Measurements from ENCODE around the gene SELENOM.
"Not testable (repeated sequence)": the region's sequence is repeated elsewhere in the genome, so short reads cannot be mapped to it uniquely, and the experiment has no call there.

SELENOM gene

DNA sequence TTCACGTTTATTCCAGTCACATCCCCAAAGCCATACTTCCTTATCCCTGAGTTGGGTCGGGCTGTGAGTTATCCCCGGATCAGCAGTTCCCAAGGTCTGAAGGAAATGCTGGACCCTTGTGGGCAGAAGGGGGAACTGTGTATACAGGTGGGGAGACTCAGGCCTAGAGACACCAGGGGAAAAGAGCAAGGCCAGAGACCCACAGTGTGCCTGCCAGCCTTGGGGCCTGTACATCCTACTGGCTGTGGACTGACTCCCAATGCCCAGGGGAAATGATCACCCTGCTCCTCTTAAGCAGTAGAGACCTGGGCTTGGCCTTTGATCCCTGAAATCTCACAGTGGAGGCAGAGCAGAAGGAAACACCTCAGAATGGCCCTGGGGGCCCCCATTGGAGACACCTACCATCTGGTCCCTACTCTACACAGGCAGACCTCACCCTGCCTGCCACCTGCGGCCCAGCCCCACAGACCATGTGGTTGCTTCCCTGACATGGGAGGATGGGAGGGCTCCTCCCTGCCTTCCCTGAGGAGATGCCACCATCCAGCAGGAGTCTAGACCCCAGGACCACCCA lies 1.3 kb downstream of the SELENOM start:
- DNase-seq (ENCODE audit: low read depth in 1 of 2, low spot score in 1 of 2), result no peak

DNA sequence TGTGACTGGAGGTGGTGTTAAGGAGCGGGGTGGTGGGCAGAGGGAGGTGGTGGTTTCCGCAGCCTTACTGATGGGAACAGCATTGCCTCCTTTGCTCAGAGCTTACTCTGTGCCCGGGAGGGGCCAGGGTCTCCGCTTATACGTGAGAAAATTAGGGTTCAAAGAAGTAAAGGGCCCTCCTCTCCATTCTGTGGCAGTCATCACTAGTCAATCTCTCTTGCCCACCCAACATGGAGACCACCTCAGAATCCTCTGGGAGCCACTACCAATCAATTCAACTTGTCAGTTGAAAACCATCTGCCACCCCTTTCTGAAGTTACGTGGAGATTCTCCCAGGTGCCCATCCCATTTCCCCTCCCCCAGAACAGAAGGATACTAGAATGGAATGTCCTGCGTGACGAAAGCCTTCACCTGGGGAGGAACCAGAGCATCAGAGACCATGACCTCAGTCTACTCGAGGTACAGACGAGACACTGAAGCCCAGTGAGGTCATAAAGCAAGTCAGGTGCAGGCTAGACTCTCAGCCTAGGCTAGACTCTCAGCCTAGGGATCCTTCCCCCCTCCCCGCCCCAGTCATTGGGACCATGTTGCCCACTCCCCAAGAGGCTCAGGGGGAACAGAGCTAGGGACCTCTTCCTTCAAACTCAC lies 2.0 kb downstream of the SELENOM start:
- no peak for DNase-seq (ENCODE audit: low read depth in 1 of 2, low spot score in 1 of 2)

DNA sequence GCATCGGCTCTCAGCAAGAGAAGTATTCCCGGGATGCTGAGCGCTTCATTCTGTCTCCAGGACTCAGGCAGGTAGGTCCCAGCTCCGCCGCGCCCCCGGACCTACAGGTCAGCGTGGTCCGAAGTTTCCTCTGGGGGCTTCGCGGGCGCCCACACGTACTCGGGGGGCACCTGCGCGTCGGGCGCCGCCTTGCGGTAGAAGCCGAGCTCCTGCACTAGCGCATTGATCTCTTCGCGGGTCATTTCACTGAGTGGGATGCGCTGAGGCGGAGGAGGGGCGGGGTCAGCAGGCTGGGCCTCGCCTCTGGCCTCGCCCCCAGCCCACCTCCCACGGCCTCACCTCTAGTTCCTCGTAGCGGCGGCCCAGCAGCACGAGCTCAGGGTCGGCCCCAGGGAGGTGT lies 2.5 kb downstream of the SELENOM start:
- no peak for DNase-seq (ENCODE audit: low read depth in 1 of 2, low spot score in 1 of 2)

DNA sequence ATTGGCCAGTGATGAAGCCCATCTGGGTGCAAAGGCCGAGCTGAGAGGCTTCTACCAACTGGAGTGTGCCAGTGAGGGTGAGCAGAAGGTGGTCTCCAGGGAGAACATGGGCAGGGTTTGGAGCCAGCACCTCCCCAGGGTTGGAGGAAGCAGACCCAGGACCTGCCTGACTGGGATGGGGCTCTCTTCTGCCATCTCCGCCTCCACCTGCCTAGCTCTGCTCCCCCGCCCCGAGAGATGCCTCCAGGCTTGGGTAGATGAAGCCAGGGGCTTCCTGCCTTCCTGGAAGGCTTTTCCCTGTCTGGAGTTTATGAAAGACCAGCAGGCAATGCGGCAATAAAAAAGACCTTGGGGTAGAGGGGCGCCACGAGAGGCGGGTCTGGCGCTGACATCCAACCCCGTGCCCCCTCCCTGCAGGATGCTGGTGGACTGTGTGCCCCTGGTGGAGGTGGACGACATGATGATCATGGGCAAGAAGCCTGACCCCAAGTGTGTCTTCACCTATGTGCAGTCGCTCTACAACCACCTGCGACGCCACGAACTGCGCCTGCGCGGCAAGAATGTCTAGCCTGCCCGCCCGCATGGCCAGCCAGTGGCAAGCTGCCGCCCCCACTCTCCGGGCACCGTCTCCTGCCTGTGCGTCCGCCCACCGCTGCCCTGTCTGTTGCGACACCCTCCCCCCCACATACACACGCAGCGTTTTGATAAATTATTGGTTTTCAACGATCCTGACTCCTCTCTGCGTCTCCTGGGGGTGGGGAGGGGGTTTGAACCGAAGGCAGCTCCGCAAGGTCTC lies 3.3 kb downstream of the SELENOM start:
- DNase-seq (ENCODE audit: low read depth in 1 of 2, low spot score in 1 of 2), result no peak

DNA sequence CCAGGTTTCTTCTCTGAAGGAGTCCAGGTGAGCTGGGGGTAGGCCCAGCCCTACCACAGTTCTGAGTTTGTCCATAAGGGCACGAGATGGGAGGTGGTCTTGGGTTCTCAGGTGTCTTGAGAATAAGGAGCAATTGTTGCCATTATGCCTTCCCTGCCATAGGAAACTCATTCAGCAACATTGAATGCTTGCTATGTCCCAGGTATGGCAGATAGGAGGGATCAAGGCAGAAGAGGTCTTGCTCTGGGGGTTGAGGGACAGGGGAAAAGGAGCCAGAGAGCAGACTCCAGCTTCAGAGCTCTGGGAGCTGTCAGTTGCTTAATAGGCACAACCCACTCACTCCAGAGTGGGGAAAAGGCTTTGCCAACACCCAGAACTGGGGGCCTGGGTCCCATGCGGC lies 4.3 kb downstream of the SELENOM start:
- no peak for DNase-seq (ENCODE audit: low read depth in 1 of 2, low spot score in 1 of 2)

DNA sequence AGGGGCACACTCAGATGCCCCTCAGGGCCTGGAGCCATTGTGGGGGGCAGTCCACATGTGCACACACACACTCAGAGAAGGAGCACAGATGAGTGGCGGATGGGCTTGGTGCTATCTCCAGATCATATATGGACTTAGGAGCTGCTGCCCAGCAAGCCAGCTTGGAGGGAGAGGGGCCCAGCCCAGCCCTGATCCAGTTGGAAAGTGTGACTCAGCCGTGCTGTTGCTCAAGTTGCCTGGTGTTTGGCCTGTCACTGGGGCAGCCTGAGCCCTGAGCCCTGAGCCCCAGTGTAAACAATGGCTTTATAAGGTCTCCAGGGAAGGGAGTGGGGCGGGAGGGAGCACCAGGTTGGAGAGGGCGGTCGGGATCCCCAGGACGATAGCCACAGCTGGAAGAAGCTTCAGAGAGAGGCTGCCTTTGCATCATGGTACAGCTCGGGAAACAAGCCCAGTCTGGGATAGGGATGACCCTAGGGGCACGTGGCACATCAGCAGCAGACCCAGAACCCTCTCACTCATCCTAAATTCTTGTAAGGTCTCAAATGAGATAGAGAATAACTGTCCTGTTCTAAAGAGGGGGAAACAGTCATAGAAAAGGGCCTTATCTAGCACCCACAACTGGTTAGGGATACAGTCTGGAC lies 4.8 kb downstream of the SELENOM start:
- no peak for DNase-seq (ENCODE audit: low read depth in 1 of 2, low spot score in 1 of 2)

DNA sequence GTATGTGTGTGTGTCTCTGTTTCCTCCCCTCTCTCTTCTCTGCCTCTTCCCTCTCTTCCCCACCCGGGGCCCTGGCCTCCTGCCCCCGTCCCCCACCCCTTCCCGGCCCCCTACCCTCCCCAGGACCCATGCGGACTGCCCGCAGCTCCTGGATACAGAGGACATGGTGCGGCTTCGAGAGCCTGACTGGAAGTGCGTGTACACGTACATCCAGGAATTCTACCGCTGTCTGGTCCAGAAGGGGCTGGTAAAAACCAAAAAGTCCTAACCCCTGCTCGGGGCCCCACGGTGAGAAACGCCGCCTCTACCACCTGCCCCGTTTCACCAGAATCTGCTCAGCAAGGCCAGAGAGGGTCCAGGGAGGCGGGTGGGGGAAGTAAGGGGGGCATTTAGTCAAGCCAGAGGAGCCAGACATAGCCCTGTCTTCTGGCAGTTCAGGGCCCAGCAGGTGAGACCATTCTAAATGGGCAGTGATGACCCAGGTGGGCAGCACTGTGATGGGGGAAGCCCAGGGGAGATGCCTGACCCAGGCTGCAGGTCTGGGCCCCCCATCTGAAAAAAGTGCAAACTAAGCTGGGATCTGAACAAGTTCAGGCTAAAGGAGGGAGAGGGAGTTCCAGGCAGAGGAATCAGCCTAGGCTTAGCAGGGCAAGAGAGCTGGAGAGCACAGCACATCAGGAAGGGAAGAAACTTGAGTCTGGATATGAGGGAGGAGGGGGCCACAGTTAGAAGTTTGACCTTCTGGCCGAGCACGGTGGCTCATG lies 6.4 kb downstream of the SELENOM start:
- DNase-seq (ENCODE audit: low read depth in 1 of 2, low spot score in 1 of 2), result no peak

DNA sequence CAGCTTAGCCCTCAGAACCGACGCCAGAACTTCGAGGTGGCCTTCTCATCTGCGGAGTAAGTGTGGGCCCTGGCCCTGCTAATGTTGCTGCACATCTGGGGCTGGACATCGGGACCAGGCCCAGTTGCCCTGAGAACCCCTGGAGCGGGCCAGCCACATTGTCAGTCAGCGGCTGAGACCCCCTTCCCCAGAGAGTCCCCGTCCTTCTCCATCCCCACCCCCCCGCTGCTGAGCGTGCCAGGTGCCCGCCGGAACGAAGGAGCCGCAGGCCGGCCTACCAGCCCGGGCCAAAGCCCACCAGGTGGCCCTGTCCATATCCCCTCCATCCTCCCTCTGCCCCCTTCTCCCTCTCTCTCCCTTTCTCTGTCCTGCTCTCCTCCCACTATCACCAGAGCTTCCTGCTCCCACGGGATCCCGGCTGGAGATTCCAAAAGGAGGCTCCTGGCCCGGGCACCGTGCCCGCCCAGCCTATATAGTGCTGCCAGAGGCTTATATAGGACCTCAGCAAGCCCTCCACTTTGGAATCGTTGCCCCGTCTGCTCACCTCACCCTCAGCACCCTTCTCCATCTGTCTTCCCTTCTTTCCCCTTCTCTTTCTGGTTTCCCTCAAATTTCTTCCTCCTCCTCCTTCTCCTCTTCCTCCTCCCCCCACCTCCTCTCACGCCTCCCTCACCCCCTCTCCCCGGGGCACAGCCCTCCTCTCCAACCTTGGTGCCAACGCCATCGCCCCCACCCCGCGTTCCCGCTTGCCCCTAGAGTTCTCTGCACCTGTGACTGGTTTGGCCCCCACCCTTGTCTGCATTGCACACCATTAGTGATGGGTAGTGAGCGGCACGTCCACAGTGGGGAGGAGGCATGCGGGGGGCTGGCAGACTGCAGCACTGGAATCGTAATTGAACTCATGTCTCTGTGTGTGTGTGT lies 7.3 kb downstream of the SELENOM start:
- DNase-seq (ENCODE audit: low read depth in 1 of 2, low spot score in 1 of 2), result no peak

DNA sequence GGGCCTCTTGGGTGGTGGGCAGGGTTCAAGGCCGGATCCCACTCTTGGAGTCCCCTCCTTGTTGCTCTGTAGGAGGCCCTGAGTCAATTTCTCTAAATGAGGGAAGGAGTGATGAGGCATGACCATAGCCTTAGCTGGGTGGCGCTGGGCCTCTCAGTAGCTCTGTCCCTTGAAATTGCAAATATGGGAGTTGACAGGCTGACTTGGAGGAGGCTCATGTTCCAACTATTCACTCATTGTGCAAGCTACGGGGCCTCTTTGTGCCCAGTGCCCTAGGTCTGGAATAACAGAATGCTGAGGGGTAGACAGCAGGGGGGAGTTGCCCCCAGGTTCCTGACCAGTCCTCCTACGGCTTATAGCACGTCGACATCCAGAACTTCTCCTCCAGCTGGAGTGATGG lies 8.0 kb downstream of the SELENOM start:
- no peak for DNase-seq (ENCODE audit: low read depth in 1 of 2, low spot score in 1 of 2)

DNA sequence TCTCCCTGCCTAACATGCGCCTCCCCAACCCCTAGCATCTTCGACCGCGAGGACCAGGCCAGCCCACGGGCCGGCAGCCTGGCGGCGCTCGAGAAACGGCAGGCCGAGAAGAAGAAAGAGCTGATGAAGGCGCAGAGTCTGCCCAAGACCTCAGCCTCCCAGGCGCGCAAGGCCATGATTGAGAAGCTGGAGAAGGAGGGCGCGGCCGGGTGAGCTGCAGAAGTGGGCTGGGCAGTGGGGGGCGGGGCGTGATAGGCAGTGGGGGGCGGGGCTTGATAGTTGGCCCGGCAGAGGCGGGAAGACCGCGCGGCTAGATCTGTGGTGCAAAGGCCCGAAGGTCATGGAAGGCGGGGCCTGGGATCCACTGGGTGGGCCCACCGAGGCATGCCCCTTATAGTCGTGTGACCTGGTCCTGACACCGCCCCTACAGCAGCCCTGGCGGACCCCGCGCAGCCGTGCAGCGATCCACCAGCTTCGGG lies 8.7 kb downstream of the SELENOM start:
- DNase-seq (ENCODE audit: low read depth in 1 of 2, low spot score in 1 of 2), result no peak

DNA sequence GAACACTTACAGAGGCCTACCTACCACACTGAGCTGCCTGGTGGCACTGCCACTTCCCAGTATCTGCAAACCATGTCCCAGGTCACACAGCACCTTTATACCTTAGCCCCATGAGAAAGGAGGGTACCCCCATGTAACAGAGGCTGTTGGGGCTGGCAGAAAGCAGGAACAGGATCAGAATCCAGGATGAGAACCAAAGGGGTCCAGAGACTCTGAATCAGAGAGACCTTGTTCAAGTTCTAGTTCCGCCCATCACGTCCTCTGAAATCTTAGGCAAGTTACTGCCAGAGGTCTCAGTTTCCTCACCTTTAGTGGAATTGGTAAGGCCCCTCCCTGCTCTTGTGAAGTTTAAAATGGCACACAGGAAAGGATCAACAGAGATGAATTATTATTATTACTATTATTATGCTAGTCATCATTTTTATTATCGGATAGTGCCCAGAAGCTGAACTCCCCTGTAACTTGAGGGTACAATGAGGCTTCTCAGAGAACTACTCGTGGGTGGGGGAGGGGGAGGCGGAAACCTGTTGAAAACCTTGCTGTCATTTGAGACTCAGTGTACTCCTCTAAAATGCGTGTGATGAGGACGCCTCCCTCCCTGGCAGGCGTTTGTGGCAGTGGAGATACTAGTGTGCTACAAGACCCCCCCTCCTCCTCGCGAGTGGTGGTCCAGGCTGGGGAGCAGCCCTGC lies 9.3 kb downstream of the SELENOM start:
- no peak for DNase-seq (ENCODE audit: low read depth in 1 of 2, low spot score in 1 of 2)

DNA sequence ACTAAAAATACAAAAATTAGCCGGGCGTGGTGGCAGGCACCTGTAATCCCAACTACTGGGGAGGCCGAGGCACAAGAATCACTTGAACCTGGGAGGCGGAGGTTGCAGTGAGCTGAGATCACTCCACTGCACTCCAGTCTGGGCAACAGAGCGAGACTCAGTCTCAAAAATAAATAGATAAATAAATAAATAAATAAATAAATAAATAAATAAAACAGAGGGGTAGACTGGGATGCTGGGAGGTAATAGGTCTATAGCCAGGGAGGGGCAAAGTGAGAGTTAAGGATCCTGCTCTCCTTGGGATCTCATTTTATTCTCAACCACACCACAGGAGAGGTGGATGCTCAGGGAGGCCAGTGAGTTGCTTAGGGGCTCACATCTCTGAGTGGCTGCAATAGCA lies 9.8 kb downstream of the SELENOM start:
- not testable (repeated sequence) for DNase-seq (ENCODE audit: low read depth in 1 of 2, low spot score in 1 of 2)

DNA sequence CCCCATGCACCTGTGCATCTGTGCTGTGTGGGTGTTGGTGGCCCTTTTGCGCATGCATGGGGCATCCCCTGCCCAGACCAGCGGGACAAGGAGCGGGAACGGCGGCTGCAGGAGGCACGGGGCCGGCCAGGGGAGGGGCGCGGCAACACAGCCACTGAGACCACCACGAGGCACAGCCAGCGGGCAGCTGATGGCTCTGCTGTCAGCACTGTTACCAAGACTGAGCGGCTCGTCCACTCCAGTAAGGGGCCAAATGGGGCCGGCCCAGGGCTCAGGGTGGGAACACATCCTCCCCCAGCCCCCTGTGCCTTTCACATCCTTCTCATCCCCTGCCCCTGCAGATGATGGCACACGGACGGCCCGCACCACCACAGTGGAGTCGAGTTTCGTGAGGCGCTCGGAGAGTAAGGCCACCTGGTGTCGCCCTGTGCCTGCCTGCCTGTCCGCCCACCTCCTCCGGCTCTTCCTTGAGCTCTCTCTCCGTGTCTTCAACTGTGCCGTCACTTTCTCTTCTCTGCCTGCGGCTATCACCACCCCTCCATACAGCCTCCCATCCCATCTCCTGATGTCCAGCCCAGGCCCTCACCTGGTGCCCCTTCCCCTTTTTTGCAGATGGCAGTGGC lies 10.6 kb downstream of the SELENOM start:
- DNase-seq (ENCODE audit: low read depth in 1 of 2, low spot score in 1 of 2), result no peak

DNA sequence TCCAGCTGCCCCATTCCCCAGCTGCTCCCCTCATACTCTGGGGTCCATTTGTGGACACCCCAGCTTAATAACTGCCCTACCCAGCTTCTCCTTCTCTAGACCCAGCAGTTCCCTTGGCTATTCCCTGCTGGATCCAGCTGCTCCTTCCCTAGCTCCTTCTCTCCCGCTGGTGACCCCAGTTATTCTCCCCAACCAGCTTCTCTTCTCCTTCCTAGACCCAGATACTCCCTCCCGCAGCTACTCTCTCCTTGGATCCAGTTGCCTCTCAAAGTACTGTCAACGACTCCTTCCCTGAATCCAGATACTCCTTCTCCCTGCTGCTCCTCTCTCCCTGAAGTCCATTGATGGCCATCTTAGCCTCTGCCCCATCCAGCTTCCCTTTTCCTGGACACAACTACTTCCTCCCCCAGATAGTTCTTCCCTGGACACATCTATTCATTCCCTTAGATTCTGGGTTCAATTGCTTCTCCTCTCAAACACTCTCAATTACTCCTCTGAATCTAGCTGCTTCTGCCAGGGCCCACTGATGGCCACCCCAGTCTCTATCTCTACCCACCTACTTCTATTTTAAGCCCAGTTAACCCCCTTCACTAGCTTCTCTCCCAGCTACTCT lies 11.6 kb downstream of the SELENOM start:
- DNase-seq (ENCODE audit: low read depth in 1 of 2, low spot score in 1 of 2), result no peak

DNA sequence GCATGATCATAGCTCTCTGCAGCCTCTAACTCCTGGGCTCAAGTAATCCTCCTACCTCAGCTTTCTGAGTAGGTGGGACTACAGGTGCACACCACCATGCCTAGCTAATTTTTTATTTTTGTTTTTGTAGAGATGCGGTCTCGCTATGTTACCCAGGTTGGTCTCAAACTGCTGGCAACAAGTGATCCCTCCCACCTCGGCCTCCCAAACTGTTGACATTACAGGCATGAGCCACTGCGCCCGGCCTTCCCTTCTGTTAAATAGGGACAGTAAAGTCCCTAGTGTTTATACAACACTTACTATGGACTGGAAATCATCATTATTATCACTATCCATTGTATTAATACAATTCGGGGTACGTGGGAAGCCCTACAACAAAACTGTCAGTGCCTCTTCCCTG lies 12.6 kb downstream of the SELENOM start:
- no peak for DNase-seq (ENCODE audit: low read depth in 1 of 2, low spot score in 1 of 2)

DNA sequence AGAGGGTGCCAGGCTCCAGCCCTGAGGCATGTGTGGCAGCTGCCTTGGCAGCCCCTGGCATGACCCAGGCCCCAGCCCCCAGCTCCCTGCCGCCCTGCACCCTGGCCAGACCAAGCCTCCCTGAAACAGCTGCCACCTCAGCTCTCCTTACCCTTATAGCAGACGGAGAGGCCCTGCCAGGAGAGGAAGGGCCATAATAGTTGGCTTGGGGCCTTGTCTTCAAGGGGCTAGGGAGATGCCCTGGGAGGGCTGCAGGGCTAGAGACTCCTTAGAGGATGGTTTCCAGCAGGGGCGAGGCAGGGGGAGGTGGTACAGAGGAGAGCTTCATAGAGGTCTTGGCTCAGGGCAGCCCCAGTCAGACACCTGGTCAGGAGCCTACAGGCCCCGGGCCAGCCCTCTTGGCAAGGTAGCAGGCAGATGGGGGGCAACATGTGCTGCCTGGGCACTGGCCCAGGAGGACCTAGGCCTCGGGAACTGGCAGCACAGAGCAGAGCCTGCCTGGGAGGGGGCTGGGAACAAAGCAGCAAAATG lies 13.3 kb downstream of the SELENOM start:
- DNase-seq (ENCODE audit: low read depth in 1 of 2, low spot score in 1 of 2), result no peak

DNA sequence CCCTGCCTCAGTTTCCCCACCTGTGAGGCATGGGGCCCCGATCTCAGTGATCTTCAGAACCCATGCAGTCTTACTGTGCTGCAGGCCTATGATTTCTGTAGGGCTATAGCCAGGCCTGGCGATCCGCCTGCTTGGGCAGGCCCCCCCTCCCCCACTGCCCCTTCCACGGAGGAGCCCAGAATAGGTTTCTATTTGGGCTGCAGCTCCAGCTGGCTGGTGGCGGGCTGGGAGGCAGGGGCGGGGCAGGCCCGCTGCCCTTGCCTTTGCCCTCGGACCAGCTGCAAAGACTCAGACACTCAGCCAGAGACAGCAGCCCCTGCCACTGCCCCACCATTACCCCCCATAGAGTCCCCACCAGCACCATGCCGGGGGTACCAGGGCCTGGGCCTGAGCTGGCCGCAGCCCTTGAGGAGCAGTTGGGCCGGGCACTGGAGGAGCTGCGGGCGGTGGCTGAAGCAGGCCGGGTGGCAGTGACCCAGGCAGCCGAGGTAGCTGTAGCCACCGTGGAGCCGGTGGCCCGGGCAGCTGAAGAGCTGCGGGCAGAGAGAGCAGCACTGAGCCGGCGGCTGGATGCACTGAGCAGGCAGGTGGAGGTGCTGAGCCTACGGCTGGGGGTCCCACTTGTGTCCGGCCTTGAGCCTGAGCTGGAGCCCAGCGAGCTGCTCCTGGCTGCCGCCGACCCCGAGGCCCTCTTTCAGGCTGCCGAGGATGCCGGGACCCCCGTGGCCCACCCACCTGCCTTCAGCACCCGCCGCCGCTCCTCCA lies 14.1 kb downstream of the SELENOM start:
- DNase-seq (ENCODE audit: low read depth in 1 of 2, low spot score in 1 of 2), result no peak

DNA sequence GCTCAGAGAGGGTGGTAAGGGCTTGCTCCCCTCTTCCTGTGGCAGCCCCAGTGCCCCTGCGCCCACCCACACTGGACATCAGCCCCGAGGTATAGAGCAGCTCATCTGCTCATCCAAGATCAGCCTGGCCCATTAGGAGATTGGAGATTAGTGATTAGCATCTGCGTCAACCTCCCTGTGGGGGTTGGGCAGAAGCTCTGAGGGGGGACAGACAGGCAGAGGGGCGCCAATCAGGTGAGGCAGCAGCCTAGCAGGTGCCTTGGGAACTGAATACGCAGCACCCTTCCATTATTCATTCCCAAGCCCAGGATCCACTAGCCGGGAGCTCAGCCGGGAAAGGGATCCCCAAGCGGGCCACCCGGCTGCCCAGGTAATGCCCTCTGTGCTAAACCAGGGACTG lies 15.2 kb downstream of the SELENOM start:
- DNase-seq (ENCODE audit: low read depth in 1 of 2, low spot score in 1 of 2), result no peak
